Cardiac muscle cell (in vitro differentiated cells and primary cell): ENCODE measurements around the gene MAEA. TPM values are rescaled to one million over a fixed set of nuclear protein-coding genes. Genes with fewer than 3 reads are reported as not detected.

Experiments used
- DNase-seq, 2 donors: peaks; one replicate each; pipeline versions ENCODE4 v3.0.0 to v3.0.0-alpha.2; 2010 to 2017; ENCODE audit warnings: low read depth in 1 of 2, low spot score in 1 of 2
- H3K27ac ChIP-seq: fragments of 200-600 bp; sonication (generic); 2 replicates; pipeline ENCODE4 v1.5.1; 2016
- H3K27me3 ChIP-seq: fragments of 200-600 bp; sonication (generic); 2 replicates; pipeline ENCODE4 v1.6.0; 2016; ENCODE audit warnings: control low read depth
- H3K36me3 ChIP-seq: fragments of 200-600 bp; sonication (generic); 2 replicates; pipeline ENCODE4 v1.5.1; 2016; ENCODE audit warnings: control low read depth
- H3K4me1 ChIP-seq: fragments of 200-600 bp; sonication (generic); 2 replicates; pipeline ENCODE4 v1.8.1; 2017; ENCODE audit warnings: low read depth, mild to moderate bottlenecking, mixed run types
- H3K4me3 ChIP-seq: fragments of 200-600 bp; sonication (generic); 2 replicates; pipeline ENCODE4 v1.5.1; 2016; ENCODE audit warnings: mild to moderate bottlenecking
- H3K9me3 ChIP-seq: fragments of 200-600 bp; sonication (generic); 2 replicates; pipeline ENCODE4 v1.5.1; 2017; ENCODE audit warnings: low read depth, mild to moderate bottlenecking, control low read depth
- polyA plus RNA-seq: library from polyadenylated mRNA; unstranded; fragments of >200 nt; fragmentation: Nextera tagmentation; extraction: Ambion mirVana; gene quantifications from 2 replicates; pipeline ENCODE4 v1.2.1, GENCODE V29; 2016
- total RNA-seq: library from RNA; depleted of rRNA; stranded (reverse); fragments of >200 nt; gene quantifications from 2 replicates; pipeline ENCODE4 v1.2.3, GENCODE V29; 2016
- TF ChIP-seq, protein P1 (sequence below): IDR thresholded peaks from 2 replicates; pipeline ENCODE4 v1.5.1; 2012; ENCODE audit warnings: low read depth, mild to moderate bottlenecking, low read length

Gene MAEA
- total and polyA plus RNA-seq, 2 experiments from 2014 or later = 76.8 to 85.0 TPM

DNA sequence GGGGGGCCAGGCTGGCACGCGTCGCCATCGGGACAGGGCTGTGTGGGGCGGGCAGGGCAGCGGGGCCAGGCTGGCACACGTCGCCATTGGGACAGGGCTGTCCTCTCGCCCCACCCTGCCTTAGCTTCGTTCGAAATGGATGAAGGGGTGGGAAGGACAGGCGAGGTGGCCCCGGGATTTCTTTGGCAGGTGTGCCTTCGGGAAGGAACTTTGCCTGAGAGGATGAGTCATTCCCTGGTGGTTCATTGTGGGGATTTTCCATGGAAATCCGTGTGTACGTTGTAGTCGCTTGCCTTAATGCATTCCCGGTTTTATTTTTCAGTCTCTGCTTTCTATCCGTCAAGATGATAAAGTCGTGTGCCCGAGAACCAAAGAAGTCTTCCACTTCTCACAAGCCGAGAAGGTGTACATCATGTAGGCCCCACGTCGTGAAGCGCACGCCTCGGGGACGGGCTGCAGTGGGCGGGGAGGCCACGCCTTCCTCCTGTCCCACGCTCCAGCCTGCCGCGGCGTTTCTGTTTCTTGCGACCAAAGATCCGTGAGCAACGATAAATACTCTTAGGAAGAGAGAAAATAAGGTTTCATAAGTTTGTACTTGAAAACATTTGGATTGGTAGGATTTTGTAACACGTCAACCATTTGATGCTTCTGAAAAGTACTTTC lies 49.2 kb downstream of the MAEA start:
- Histone ChIP-seq H3K36me3 (peaks cover 38% of the 10 kb centered on the region), H3K4me1 (no peaks in the 10 kb centered on the region), H3K4me3 (no peak overlapping the region), H3K9me3 (no peaks in the 10 kb centered on the region), H3K27ac (no peak overlapping the region), H3K27me3 (no peaks in the 10 kb centered on the region)
- TF ChIP-seq, protein P1, sequence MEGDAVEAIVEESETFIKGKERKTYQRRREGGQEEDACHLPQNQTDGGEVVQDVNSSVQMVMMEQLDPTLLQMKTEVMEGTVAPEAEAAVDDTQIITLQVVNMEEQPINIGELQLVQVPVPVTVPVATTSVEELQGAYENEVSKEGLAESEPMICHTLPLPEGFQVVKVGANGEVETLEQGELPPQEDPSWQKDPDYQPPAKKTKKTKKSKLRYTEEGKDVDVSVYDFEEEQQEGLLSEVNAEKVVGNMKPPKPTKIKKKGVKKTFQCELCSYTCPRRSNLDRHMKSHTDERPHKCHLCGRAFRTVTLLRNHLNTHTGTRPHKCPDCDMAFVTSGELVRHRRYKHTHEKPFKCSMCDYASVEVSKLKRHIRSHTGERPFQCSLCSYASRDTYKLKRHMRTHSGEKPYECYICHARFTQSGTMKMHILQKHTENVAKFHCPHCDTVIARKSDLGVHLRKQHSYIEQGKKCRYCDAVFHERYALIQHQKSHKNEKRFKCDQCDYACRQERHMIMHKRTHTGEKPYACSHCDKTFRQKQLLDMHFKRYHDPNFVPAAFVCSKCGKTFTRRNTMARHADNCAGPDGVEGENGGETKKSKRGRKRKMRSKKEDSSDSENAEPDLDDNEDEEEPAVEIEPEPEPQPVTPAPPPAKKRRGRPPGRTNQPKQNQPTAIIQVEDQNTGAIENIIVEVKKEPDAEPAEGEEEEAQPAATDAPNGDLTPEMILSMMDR = no peak
- DNase-seq = no peak

- no peak for DNase-seq
- no peak overlapping the region for H3K27ac ChIP-seq
- TF ChIP-seq, protein P1 = no peak
- no peaks in the 10 kb centered on the region for H3K27me3 ChIP-seq
- H3K4me3 ChIP-seq = no peak overlapping the region
- H3K9me3 ChIP-seq = no peaks in the 10 kb centered on the region
- peaks cover 38% of the 10 kb centered on the region for H3K36me3 ChIP-seq
- H3K4me1 ChIP-seq = no peaks in the 10 kb centered on the region
Measured at GRCh38 chr4:1339489-1339888, 49.8 kb downstream of the MAEA start.

- Histone ChIP-seq H3K27ac (no peak overlapping the region), H3K4me3 (no peak overlapping the region), H3K9me3 (no peaks in the 10 kb centered on the region), H3K27me3 (no peaks in the 10 kb centered on the region), H3K4me1 (no peaks in the 10 kb centered on the region), H3K36me3 (peaks cover 38% of the 10 kb centered on the region)
- DNase-seq = no peak
- TF ChIP-seq, protein P1 = no peak
Measured at GRCh38 chr4:1340181-1340747, 50.6 kb downstream of the MAEA start.

- Histone ChIP-seq H3K27ac (no peak overlapping the region), H3K36me3 (peaks cover 38% of the 10 kb centered on the region), H3K4me3 (no peak overlapping the region), H3K9me3 (no peaks in the 10 kb centered on the region), H3K27me3 (no peaks in the 10 kb centered on the region), H3K4me1 (no peaks in the 10 kb centered on the region)
- DNase-seq = no peak
- TF ChIP-seq, protein P1 = no peak
Measured at GRCh38 chr4:1340861-1341260, 51.2 kb downstream of the MAEA start.

- no peaks in the 10 kb centered on the region for H3K9me3 ChIP-seq
- no peaks in the 10 kb centered on the region for H3K4me1 ChIP-seq
- H3K27me3 ChIP-seq = no peaks in the 10 kb centered on the region
- peaks cover 35% of the 10 kb centered on the region for H3K36me3 ChIP-seq
- H3K4me3 ChIP-seq = no peak overlapping the region
- TF ChIP-seq, protein P1 = no peak
- H3K27ac ChIP-seq = no peak overlapping the region
- no peak for DNase-seq
Measured at GRCh38 chr4:1342003-1342402, 52.3 kb downstream of the MAEA start.
